Peyer's patch (tissue), 4 donors: ENCODE data around the gene NCR3LG1. TPM values are rescaled to one million over a fixed set of nuclear protein-coding genes. Genes with fewer than 3 reads are reported as not detected.
"Not testable (repeated sequence)": the region's sequence is repeated elsewhere in the genome, so short reads cannot be mapped to it uniquely, and the experiment has no call there.

Experiments
- DNase-seq, 3 donors: peaks; one replicate each; pipeline ENCODE4 v3.0.0-alpha.2; 2017 to 2019
- H3K27ac ChIP-seq, 4 donors: fragments of 200-600 bp; sonication (generic); one replicate each; pipeline ENCODE4 v1.5.1; 2016 to 2019
- H3K27me3 ChIP-seq, 2 donors: fragments of 200-600 bp; sonication (generic); one replicate each; pipeline ENCODE4 v1.5.1; 2019
- H3K36me3 ChIP-seq, 3 donors: fragments of 200-600 bp; sonication (generic); one replicate each; pipeline ENCODE4 v1.5.1; 2016 to 2019
- H3K4me1 ChIP-seq, 4 donors: fragments of 200-600 bp; sonication (generic); one replicate each; pipeline ENCODE4 v1.5.1; 2016 to 2019
- H3K4me3 ChIP-seq, 4 donors: fragments of 200-600 bp; sonication (generic); 1 replicate in 3 of 4; 2 replicates in 1 of 4; pipeline ENCODE4 v1.5.1; 2016 to 2019; ENCODE audit warnings: mild to moderate bottlenecking in 1 of 4
- H3K9me3 ChIP-seq, 4 donors: fragments of 200-600 bp; sonication (generic); one replicate each; pipeline ENCODE4 v1.5.1; 2016 to 2019; ENCODE audit warnings: mild to moderate bottlenecking in 1 of 4
- CTCF ChIP-seq, 6 experiments: fragments of 450-650 bp in 4 of 6; fragments of 200-600 bp in 2 of 6; sonication (generic) in 1 of 6; IDR thresholded peaks; one replicate each; pipeline ENCODE4 v1.5.1; 2017 to 2019; ENCODE audit warnings: antibody characterized with exemption in 6 of 6, mild to moderate bottlenecking in 3 of 6, moderate library complexity in 1 of 6
- POLR2A ChIP-seq, 2 donors: fragments of 450-650 bp; IDR thresholded peaks; one replicate each; pipeline ENCODE4 v1.5.1; 2017; ENCODE audit warnings: antibody characterized with exemption in 2 of 2, mild to moderate bottlenecking in 2 of 2, moderate library complexity in 2 of 2
- total RNA-seq, 4 donors: library from RNA; depleted of rRNA; stranded (reverse); fragments of >200 nt; gene quantifications; one replicate each; pipeline ENCODE4 v1.1.0, GENCODE V29; 2016

NCR3LG1 gene
- total RNA-seq, 4 donors from 2014 or later = 3.3 to 25.7 (median 15.0) TPM

GRCh38 chr11:17423533-17424310 is 72.1 kb downstream of the NCR3LG1 start:
- Histone ChIP-seq H3K4me1 (no peaks in the 10 kb centered on the region), H3K9me3 (no peaks in the 10 kb centered on the region), H3K27me3 (no peaks in the 10 kb centered on the region), H3K36me3 (no peaks in the 10 kb centered on the region), H3K27ac (no peak overlapping the region), H3K4me3 (no peak overlapping the region)
- DNase-seq = peak in 2 of 3 donors; percentile 81 to 85
- no peak for TF ChIP-seq POLR2A (IDR thresholded peaks at IDR 0.05)
- TF ChIP-seq CTCF (IDR thresholded peaks at IDR 0.05) = no peak

- H3K4me3 ChIP-seq, H3K4me1 ChIP-seq, DNase-seq, H3K27ac ChIP-seq, H3K9me3 ChIP-seq, H3K27me3 ChIP-seq, H3K36me3 ChIP-seq: not testable (repeated sequence)
Observed at GRCh38 chr11:17426233-17426632, 74.6 kb downstream of the NCR3LG1 start.

Other genes with a start within 250 kb of the NCR3LG1 start
- 10 to 100 TPM; 36.5 to 98.3 (median 63.6) TPM for gene PIK3C2A, start 143.8 kb upstream of the NCR3LG1 start, total RNA-seq
- 10 to 100 TPM; 12.2 to 42.7 (median 17.3) TPM for gene NUCB2, start 75.1 kb upstream of the NCR3LG1 start, total RNA-seq
- gene KCNJ11, start 36.9 kb downstream of the NCR3LG1 start, total RNA-seq = 1 to 10 TPM in 3 of 4 donors, not detected in 1; 1.7 to 6.0 (median 3.2) TPM
- 100 to 1,000 TPM in 1 of 4 donors, 10 to 100 TPM in 2, 1 to 10 TPM in 1; 7.4 to 301 (median 19.2) TPM for gene ABCC8, start 125.0 kb downstream of the NCR3LG1 start, total RNA-seq
- gene USH1C, start 192.6 kb downstream of the NCR3LG1 start, total RNA-seq = 100 to 1,000 TPM in 3 of 4 donors, 10 to 100 TPM in 1; 90.8 to 302 (median 245) TPM
- gene OTOG, start 195.5 kb downstream of the NCR3LG1 start, total RNA-seq = under 1 TPM in 1 of 4 donors, not detected in 3; 0.09 TPM